Activated CD4-positive, CD25-positive, alpha-beta regulatory T cell treated with anti-CD3 and anti-CD28 coated beads, Interleukin-2, amount 50 U/mL, for 24 hours (primary cell): ENCODE results near the gene PHLPP2.
"Not testable (repeated sequence)": the region's sequence is repeated elsewhere in the genome, so short reads cannot be mapped to it uniquely, and the experiment has no call there.

Source experiments
- ATAC-seq, 2 donors: fragments of 150-1000 bp; cut with Tn5 transposase; one replicate each; pipeline ENCODE4 v1.10.0; 2021; ENCODE audit warnings: mild to moderate bottlenecking in 1 of 2, moderate library complexity in 1 of 2

The PHLPP2 gene

DNA sequence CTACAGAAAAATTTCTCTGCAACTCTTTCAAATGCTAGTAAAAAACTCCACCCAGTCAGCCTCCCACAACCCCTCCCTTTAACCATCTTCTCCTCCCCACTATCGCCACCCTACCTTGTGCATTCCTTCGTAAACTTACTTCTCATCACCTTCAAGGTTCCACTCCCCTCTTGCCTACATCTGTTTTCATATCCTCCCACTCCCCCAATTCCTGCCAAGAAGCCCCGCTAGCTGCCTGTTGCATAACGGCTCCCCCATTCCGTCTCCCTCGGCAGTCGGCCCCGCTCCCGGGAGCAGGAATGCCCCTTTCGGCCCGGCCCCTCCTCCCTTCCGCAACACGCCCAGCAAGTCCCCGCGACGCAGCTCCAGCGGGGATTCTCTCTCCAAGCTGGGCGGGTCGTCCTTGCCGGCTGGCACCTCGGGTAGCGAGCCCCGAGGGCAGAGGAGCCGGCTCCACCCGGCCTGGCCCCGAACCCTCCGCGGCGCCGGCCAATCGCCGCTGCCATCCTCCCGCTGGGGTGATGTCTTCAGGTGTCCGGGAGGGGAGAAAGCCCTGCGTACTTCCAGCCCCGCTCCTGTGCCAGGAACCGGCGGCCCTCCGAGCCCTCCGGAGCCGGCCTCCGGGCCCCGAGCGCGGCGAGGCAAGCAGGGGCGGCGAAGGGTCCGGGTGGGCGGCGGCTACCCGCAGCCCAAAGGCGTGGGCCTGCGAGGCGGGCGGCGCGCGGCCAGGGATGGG is 1.5 kb downstream of the PHLPP2 start:
- peak; percentile 36 to 42 for ATAC-seq

DNA sequence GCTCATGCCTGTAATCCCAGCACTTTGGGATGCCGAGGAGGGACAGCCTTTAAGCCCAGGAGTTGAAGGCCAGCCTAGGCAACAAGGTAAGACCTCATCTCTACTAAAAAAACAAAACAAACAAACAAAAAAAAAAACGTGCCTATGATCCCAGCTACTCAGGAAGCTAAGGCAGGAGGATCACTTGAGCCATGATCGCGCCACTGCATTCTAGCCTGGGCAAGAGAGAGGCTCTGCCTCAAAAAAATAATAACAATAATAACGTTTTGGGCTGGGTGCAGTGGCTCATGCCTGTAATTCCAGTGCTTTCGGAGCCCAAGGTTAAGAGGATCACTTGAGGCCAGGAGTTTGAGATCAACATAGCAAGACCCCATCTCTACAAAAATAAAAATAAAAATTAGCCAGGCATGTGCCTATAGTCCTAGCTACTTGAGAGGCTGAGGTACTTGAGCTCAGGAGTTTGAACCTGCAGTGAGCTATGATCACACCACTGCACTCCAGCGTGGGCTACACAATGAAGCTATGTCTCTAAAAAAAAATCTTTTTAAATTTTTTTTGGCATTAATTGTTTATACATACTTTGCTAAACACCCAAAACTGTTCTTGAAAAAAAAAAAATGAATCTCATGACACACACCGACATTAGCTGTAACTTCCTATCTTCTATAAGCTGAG is 3.3 kb downstream of the PHLPP2 start:
- ATAC-seq, result no peak

DNA sequence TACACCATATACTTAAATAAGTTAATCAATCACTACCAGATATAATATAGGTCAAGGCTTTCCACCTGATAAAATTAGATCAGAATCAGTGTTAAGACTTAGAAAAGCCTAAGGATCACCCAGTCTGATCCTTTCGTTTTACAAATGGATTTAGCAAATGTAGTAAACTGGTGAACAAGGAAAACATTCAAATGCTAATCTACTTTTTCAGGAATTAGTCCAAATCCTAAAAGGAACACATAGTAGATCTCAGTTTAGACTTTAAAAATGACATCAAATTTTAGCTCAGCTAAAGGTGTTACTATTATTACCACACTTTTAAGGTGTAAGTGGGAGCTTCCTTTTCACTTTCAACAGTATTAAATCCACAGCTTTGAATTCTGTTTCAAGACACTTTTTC is 12.0 kb downstream of the PHLPP2 start:
- no peak for ATAC-seq

DNA sequence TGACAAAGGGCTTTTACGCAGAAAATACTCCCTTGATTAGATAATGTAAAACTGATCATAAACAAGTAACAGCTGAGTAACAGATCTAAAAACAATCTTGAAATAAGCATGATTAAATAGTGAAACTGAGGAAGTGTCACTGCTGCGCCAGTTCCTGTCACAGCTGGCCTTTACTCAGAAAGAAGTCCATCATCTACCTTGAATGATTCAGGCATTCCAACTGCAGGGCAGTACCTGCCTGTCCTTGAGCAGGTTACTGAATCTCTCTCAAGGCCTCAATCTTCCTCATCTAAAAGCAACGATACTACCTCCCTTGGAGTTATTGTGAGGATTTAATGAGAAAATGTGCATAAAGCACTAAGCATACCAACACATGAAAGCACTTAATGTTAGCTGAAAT is 12.7 kb downstream of the PHLPP2 start:
- peak; percentile 25 to 79 for ATAC-seq

DNA sequence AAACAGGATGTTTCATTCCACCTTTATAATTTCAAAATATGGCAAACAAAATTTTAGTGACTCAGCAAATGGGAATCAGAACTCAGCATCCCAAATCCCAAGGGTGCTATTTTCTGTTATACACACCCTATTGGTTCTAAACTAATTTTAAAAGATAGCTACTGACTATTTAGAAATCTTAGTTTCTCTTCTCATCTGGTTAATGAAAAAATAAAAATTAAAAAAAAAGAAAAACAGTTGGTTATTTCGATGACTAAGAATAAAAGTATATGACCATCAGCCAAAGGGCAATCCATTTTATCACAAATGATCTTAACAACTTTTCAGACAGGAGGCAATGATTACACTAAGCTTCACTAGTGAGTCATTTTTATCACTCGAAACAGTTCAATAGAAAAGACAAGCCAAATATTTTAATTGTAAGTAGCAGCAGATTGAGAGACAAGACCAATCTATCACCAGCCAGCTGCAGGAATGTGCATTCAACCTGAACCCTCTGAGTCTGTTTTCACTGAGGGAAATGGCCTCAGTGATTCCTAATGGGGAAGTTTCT is 15.2 kb downstream of the PHLPP2 start:
- peak in 1 of 2 donors; percentile 24 for ATAC-seq

DNA sequence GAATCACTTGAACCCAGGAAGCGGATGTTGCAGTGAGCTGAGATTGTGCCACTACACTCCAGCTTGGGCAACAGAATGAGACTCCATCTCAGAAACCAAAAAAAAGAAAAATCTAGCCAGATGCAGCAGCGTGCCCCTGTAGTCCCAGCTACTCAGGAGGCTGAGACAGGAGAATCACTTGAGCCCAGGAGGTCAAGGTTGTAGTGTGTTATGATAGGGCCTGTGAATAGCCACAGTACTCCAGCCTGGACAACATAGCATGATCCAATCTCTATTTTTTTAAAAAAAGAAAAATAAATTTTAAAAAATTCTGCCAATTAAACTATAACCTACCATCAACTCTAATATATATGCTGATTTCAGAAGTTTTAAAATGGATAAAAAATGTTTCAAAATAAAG is 15.8 kb downstream of the PHLPP2 start:
- no peak for ATAC-seq

DNA sequence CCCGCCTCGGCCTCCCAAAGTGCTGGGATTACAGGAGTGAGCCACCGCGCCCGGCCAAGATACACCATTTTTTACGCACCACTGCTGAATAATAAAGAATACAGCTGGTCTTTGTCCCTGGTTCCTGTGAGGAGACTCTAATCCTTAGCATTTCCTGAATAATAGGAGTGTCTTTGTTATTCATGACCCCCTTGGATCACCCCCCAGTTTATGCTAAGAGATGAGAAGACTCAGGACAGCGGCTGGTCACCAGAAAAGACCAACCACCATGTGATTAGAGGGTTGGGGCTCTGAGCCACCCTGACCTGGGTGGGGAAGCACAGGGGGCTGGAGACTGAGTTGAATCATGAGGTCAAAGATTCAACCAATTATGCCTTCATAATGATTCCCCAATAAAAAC is 17.3 kb downstream of the PHLPP2 start:
- ATAC-seq, result no peak

DNA sequence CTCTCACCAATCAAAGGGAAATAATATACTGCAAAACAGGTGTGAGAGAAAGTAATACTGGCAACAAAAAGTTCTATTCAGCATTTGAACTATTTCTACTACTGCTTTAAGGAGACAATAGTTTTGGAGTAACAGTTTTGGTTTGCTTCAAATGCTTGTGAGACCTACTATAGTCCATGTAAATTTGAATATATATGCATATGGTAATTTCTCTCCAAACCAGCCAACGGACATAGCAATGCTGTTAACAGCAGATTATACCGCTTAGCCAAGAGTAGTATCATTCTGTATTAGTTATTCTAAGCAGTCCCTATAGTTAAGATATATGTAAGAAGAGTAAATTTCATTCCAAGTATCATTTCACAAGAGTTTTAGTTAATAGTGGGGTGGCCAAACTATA is 18.5 kb downstream of the PHLPP2 start:
- no peak for ATAC-seq

DNA sequence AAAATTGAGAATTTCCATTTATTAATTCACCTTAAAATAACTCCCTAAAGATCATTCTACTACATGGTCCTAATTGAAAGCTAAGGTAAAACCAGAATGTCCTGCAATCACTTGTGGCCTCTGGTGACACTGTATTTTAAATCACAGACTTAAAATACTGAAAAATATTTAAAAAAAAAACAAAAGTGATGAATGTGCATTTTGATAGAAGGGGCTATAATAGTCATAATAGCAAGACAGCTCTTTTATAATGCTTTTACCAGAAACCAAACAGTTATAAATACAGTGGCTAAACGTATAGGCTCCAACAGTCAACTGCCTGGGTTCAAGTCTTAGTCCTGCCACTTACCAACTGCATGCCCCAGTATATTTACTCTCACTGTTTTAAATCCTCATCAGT is 21.2 kb downstream of the PHLPP2 start:
- no peak for ATAC-seq

DNA sequence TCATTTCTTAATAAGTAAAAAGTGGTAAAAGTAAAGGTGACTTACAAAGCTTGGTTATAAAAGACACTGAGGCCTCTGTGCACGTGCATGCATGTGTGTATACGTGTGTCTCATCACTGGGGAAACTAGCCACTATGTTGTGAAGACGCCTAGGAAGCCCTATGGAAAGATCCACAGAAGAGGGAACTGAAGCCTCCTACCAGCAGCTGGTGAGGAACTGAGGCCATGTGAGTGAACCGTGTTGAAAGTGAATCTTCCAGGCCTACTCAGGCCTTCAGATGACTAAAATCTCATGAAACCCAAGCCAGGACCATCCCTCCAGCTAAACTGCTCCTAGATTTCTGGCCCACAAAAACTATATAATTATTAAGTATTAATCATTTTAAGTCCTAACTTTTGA is 23.7 kb downstream of the PHLPP2 start:
- no peak for ATAC-seq

DNA sequence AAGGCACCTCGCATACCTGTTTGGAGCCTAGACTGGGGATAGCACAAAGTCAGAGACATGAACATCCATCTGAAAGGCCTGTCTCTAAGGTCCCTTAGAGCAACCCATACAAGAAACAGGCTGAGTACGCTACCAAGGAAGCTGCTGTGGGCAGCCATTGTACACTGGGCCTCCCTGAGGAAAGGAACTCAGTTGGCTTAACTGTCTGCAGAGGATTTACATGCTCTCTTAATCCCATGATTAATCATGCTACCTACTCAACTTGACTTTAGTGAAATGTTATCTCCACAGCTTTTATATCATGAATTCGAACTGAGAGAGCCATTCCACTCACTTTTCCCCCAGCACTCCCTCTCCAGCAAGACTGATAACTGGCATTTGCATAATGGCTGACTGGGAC is 26.0 kb downstream of the PHLPP2 start:
- no peak for ATAC-seq

DNA sequence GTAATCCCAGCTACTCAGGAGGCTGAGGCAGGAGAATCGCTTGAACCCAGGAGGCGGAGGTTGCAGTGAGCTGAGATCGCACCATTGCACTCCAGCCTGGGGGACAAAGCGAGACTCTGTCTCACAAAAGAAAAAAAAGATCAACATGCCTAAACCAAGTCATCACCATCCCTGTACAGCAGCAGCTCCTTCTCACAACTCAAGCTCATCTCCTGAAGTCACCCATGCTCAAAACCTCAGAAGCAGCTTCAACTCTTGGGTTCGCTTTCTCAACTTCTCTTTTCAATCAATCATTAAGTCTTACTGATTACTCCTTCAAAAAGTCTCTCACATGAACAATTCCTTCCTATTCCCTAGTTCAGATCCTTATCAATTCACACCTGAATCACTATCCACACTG is 31.3 kb downstream of the PHLPP2 start:
- ATAC-seq, result no peak

DNA sequence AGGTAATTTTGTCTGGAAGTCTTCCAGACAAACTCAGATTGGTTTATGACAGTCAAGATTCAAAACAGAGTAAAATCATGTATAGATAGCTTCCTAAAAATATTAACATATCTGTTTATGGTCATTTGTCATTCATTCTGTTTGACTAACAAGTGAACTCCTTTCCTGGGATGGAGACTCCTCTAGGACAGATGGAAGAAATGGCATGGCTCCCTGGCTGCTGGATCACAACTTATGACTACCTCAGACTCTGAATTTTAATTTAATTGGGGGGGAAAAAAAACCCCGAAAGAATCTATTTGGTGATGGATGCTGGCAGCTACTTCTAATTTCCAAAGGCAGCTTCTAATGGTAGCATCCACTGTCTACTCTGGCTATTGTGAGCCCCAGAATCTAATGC is 34.6 kb downstream of the PHLPP2 start:
- ATAC-seq, result no peak

DNA sequence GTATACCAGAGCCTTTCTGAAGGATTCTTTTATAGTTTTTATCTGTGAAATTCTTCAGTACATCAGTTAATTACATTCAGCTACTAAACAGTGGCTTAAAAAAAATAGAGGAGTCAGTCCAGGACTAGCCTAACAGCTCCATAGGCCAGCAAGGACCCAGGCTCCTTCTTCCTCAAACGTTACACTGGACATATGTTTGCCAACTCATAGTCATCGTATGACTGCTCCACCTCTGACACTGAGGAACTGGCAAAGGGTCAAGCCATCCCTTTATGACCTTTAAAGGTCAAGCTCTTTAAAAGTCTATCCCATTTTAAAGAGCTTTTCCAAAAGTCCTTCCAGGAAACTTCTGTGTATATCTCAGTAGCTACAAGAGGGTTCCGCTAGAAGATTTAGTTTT is 36.6 kb downstream of the PHLPP2 start:
- ATAC-seq, result no peak

DNA sequence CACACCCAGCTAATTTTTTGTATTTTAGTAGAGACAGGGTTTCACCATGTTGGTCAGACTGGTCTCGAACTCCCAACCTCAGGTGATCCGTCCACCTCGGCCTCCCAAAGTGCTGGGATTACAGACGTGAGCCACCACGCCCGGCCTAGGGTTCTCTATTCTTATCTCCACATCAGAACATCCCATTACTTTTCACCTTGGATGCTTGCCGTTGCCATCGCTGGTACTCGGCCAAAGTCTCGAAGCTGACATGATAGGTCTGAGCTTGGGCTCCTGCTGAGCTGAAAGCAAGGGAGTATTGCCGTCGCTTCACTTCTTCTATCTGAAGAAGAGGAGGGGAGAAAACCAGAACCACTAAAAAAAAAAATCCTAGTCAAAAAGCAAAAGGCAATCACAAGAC is 40.2 kb downstream of the PHLPP2 start:
- not testable (repeated sequence) for ATAC-seq

DNA sequence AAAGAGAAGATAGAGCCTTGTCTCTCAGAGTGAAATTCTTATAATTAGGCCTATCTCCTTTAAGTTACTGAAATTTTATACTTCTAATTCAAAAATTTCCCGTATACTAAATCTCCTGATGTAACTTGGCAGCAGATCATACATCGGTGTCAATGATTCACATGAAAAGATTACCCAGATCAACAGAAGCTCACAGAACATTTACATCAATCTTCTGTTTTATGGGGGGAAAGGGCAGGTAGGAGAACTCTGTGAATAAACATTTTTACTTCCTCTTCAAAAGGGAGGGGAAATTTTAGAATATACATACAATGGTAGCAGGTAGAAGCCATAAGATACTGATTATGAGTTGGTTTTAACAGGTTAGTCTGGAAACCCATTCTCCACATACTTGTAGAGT is 43.1 kb downstream of the PHLPP2 start:
- ATAC-seq, result no peak

DNA sequence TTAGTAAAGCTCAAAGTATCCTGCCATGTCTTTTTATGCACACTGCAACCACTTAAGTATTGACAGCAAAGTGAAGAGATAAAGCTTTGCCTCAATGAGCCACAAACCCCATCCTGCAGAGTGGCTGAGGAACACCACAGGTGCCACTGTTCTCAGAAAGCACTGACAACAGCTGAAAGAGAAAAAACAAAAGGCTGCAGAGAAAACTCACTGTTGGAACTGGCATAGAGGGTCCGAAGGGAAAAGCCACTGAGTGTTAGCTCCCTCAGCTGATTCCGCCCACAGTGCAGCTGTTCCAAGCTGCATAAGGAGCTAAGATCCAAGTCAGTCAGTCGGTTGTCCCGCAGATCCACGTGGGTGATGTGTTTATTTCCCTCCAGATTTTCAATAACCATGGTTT is 48.3 kb downstream of the PHLPP2 start:
- no peak for ATAC-seq

DNA sequence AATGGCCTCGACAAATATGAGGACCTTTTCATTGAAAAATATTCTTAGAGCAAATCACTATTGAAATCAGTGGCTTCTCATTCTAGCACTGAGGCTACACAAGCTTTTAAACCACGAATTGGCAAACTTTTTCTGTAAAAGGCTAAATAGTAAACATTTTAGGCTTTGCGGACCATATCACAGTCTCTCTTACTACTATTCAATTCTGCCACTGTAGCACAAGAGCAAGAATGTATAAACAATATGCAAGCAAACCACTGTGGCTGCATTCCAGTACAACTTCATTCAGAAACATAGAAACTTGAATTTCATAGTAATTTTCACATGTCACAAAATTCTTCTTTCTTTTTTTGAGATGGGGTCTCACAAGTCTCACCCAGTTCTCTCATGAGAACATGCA is 49.1 kb downstream of the PHLPP2 start:
- ATAC-seq, result no peak

DNA sequence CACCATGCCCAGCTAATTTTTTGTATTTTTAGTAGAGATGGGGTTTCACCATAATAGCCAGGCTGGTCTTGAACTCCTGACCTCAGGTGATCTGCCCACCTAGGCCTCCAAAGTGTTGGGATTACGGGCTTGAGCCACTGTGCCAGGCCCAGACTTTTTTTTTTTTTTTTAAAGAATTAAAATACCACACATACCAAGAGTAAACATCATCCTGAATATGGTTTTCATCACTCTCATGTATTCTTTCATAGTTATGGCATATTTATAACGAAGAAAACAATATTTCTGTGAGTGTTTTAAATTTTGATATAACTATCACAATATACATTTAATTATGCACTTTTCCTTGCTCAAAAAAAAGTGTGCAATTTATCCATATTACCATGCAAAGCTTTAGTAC is 50.3 kb downstream of the PHLPP2 start:
- no peak for ATAC-seq

DNA sequence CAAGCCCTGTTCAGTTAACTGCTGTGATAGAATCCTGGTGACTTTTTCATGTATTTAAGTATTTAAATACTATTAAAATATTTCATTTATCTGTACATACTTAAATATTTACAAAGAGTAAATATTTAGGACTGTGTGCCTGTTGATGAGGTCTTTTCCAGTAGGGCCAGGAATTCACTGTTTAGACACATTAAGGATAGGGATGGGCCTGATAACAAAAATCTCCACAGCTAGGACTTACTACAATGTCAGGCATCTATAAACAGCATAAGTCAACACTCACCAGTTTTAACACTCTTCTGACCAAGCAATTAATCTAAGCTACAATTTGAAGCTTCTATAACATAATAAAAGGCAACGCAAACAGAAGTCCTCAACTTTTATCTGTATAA is 50.9 kb downstream of the PHLPP2 start:
- no peak for ATAC-seq

DNA sequence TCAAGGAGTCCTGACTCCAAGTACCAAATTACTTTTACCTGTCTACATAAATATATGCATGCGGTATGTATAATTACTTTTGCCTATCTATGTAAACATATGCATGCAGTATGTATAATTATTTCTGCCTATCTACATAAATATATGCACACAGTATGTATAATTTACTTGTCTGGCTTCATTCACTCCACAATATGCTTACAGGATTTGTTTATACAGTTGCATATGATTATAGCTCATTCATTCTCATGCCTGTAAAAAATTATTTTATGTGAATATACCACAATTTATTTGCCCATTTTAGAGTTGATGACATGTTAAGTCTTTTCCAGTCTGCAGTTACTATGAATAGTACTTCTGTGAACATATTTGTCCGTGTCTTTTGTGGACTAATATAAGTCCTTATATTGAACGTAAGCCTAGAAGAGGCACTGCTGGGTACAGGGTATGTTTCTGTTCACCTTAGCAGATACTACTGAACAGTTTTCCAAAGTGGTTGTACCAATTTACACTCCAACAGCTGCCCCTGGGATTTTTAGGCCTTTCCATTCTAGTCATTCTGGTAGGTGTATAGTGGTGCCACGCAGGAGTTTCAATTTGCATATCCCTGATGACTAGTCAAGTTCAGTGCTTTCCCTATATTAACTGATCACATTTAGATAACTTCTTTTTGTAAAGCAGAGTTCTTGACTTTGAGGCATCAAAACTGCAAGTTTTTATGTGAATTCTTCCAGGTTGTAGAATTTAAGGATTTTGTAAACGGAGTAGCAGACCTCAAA is 51.5 kb downstream of the PHLPP2 start:
- no peak for ATAC-seq

DNA sequence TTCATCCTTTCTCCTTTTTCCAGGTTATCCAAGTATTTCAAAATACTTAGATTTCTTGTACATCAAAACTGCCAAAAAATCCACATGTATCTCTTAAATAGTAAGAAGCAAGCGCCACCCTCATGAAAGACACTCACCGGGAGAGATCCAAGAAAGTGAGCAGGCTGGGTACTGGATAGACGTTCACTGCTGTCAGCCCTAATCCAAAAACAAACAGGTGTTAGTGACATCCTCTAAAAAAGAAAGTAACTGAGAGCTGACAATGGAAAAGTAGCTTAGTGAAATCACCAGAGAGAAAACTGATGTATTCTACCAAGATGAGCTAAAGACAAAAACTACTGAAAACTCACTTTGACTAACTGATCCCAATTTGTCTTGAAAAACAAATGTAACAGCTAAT is 52.4 kb downstream of the PHLPP2 start:
- ATAC-seq, result no peak

DNA sequence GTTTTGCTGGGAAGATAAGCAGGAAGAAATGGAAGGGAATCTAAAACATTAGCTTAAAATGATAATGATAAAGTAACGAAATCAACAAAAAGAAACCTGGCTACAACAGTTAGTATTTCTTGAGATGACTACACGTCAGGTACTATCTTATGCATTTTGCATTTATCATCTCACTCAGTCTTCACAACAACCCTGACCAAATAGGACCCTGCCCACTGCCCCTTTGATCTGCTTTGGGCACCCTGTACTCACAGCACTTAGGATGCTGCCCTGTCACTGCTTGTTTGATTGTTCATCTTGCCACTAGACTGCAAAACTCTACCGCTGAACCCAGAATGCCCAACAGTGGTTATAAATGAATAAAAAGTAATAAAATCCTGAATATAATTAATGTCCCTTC is 53.3 kb downstream of the PHLPP2 start:
- no peak for ATAC-seq

DNA sequence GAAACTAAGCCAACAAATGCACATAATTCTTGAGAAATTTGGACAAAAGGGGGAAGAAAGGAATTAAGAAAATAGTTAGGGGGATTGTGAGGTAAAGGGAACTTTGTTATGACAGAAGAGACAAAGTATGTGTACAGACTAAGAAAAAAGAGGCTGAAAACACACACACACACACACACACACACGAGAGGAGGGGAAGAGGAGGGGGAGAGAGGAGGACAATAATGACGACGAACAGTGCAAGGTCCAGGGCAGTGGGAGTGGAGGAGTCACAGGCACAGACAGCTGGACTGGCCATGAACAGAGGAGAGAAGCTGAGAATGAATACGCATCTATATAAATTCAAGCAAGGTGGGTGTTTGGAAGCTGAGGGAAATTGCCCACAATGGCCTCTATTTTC is 54.0 kb downstream of the PHLPP2 start:
- ATAC-seq, result no peak
